Lung (tissue), 12 donors: ENCODE measurements around the gene TYMP. TPM values are rescaled to one million over a fixed set of nuclear protein-coding genes. Genes with fewer than 3 reads are reported as not detected.

ENCODE experiments used
- ATAC-seq: fragments of 200-7000 bp; cut with Tn5 transposase; one replicate; pipeline ENCODE4 v1.9.1; 2020; ENCODE audit warnings: moderate number of reproducible peaks; ENCODE audit not compliant: insufficient read depth, low FRiP score
- DNase-seq, 3 donors: peaks; one replicate each; pipeline ENCODE4 v3.0.0-alpha.2; 2013 to 2017
- H3K27ac ChIP-seq, 2 donors: one replicate each; pipeline ENCODE4 v1.5.1; 2013; ENCODE audit warnings: mild to moderate bottlenecking in 2 of 2, moderate library complexity in 2 of 2, control low read depth in 1 of 2, inconsistent platforms in 1 of 2, low read depth in 1 of 2, low read length in 1 of 2
- H3K27me3 ChIP-seq, 3 donors: one replicate each; pipeline ENCODE4 v1.5.1; 2013; ENCODE audit warnings: low read length in 2 of 3; ENCODE audit not compliant: control insufficient read depth in 3 of 3, insufficient read depth in 3 of 3
- H3K36me3 ChIP-seq, 4 donors: one replicate each; pipeline ENCODE4 v1.5.1; 2013; ENCODE audit warnings: low read length in 4 of 4, mild to moderate bottlenecking in 1 of 4, moderate library complexity in 1 of 4; ENCODE audit not compliant: control insufficient read depth in 4 of 4, insufficient read depth in 4 of 4
- H3K4me1 ChIP-seq, 5 donors: one replicate each; pipeline ENCODE4 v1.5.1; 2013; ENCODE audit warnings: low read length in 5 of 5, mild to moderate bottlenecking in 2 of 5, moderate library complexity in 1 of 5; ENCODE audit not compliant: control insufficient read depth in 5 of 5, insufficient read depth in 5 of 5
- H3K4me3 ChIP-seq: one replicate; pipeline ENCODE4 v1.5.1; 2013; ENCODE audit warnings: mild to moderate bottlenecking, control low read depth, moderate library complexity
- H3K9ac ChIP-seq, 2 donors: one replicate each; pipeline ENCODE4 v1.5.1; 2013; ENCODE audit warnings: low read length in 2 of 2, control low read depth in 1 of 2; ENCODE audit not compliant: insufficient read depth in 1 of 2
- H3K9me3 ChIP-seq, 4 donors: one replicate each; pipeline ENCODE4 v1.5.1; 2013; ENCODE audit warnings: low read length in 3 of 4, mild to moderate bottlenecking in 1 of 4, moderate library complexity in 1 of 4; ENCODE audit not compliant: control insufficient read depth in 4 of 4, insufficient read depth in 3 of 4
- CTCF ChIP-seq: IDR thresholded peaks from 2 replicates; pipeline ENCODE4 v1.5.1; 2012; ENCODE audit warnings: mild to moderate bottlenecking; ENCODE audit errors: control extremely low read depth, extremely low read depth
- WGBS, 2 donors: extraction: QIAGEN DNeasy Blood & Tissue Kit; methylation state at CpG; one replicate each; pipeline ENCODE4 v1.1.7; 2013; 5-methylcytosine and 5-hydroxymethylcytosine counted together
- polyA plus RNA-seq, 2 donors: library from polyadenylated mRNA; stranded (reverse); fragments of 200-250 nt; gene quantifications; one replicate each; pipeline ENCODE4 v1.2.1, GENCODE V29; 2013
- total RNA-seq, 2 donors: library from RNA; depleted of rRNA in 1 of 2; stranded (reverse); fragments of >200 nt in 1 of 2; gene quantifications; one replicate each; pipeline ENCODE4 v1.2.1, GENCODE V29; 2014 to 2021
- donor health status: control.
- donor health status: control.
- donor health status: Bipolar disorder and iron deficiency.
- donor health status: healthy.
- donor health status: DM: yes; HTN: yes; CAD: no.

The TYMP gene
- total and polyA plus RNA-seq, 4 donors, result 52.7 to 641 (median 233) TPM

- 80 to 86% methylated on average over 29 to 31 of the region's 31 CpGs for WGBS, 2 donors
- Histone ChIP-seq H3K27ac (no peak overlapping the region), H3K4me1 (no peaks in the 10 kb centered on the region), H3K4me3 (peak overlapping the region; percentile 2), H3K9me3 (no peaks in the 10 kb centered on the region), H3K36me3 (no peaks in the 10 kb centered on the region), H3K27me3 (peaks cover 0 to 7% (median 0%) of the 10 kb centered on the region in 3 donors), H3K9ac (no peak overlapping the region)
- DNase-seq (no peak), ATAC-seq (no peak)
- TF ChIP-seq CTCF, result no peak
Measured at GRCh38 chr22:50489363-50490243, 40.2 kb downstream of the TYMP start.

GRCh38 chr22:50488886-50489285, 40.9 kb downstream of the TYMP start:
- DNase-seq (no peak), ATAC-seq (no peak)
- H3K36me3 ChIP-seq, result no peaks in the 10 kb centered on the region
- H3K9ac ChIP-seq, result no peak overlapping the region
- peaks cover 0 to 7% (median 0%) of the 10 kb centered on the region in 3 donors for H3K27me3 ChIP-seq
- TF ChIP-seq CTCF, result no peak
- no peaks in the 10 kb centered on the region for H3K9me3 ChIP-seq
- H3K4me1 ChIP-seq, result no peaks in the 10 kb centered on the region
- H3K4me3 ChIP-seq, result no peak overlapping the region
- 82 to 83% methylated on average over 16 to 19 of the region's 19 CpGs for WGBS, 2 donors
- no peak overlapping the region for H3K27ac ChIP-seq

- Histone ChIP-seq H3K27me3 (peaks cover 0 to 10% (median under 1%) of the 10 kb centered on the region in 3 donors), H3K4me3 (no peak overlapping the region), H3K36me3 (no peaks in the 10 kb centered on the region), H3K9ac (no peak overlapping the region), H3K9me3 (no peaks in the 10 kb centered on the region), H3K27ac (no peak overlapping the region), H3K4me1 (no peaks in the 10 kb centered on the region)
- DNase-seq (no peak), ATAC-seq (no peak)
- 83 to 88% methylated on average over 13 to 18 of the region's 18 CpGs for WGBS, 2 donors
- no peak for TF ChIP-seq CTCF
Measured at GRCh38 chr22:50488006-50488677, 41.7 kb downstream of the TYMP start.
